Measurements from ENCODE around the gene MAD1L1. TPM values are rescaled to one million over a fixed set of nuclear protein-coding genes. Genes with fewer than 3 reads are reported as not detected.

Gene MAD1L1
- total and polyA plus RNA-seq, 7 donors = 11.7 to 17.5 (median 15.6) TPM

DNA sequence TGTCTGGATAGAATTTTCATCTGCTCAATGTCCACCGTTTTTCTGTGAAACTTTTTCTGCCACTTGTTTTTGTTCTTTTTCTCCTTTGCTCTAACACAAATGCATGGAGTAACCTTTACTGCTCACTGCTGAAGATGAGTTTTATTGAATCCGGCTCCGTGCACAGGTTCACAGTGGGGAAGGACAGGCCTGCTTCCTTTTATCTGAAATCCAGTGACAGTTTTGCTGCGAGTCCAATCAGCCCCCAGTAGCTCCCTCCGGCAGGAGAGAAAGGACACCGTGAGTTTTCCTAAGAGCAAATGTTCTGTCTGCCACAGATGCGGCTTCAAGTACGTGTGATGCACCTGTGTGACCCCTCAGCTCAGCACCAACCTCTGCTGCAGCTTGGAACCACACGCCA, 246.8 kb downstream of the MAD1L1 start:
- ATAC-seq = no peak
- intact Hi-C loops (cut with DNase I) = no loop called here
- 94 to 96% (median 95%) methylated on average over 9 of the region's 9 CpGs for WGBS, 3 donors

DNA sequence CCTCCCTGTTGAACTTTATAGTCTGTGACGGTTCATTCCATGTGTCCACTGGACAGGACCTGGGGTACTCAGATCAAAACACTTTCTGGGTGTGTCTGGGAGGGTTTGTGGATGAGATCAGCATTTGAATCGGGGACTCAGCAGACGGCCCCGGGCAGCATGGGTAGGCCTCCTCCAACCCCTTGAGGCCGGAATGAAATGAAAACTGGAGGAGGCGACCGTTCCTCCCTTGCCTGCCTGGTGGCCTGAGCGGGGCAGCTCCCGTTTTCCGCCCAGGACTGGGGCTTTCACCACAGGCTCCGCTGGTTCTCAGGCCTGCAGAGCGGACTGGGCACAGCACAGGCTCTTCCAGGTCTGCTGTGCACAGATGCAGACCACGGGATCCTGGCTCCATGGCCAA, 247.7 kb downstream of the MAD1L1 start:
- intact Hi-C loops (cut with DNase I) = no loop called here
- Histone ChIP-seq H3K9me3 (no peaks in the 10 kb centered on the region), H3K36me3 (ENCODE audit: insufficient read depth in 1 of 2, low read depth in 1 of 2) (peaks cover 0 to 2% of the 10 kb centered on the region in 2 donors), H3K27me3 (ENCODE audit: insufficient read depth in 3 of 3, low read length in 2 of 3) (no peaks in the 10 kb centered on the region), H3K4me3 (no peak overlapping the region), H3K27ac (no peak overlapping the region), H3K4me1 (no peaks in the 10 kb centered on the region)
- TF ChIP-seq CTCF (IDR thresholded peaks at IDR 0.05) = no peak
- WGBS, 3 donors = 87 to 91% (median 90%) methylated on average over 13 of the region's 13 CpGs
- peak; percentile 4 to 34 for DNase-seq
- no peak for ATAC-seq

More for the DNA sequence above, 246.8 kb downstream of the MAD1L1 start:
- Histone ChIP-seq H3K27ac (no peak overlapping the region), H3K9me3 (no peaks in the 10 kb centered on the region), H3K4me3 (no peak overlapping the region), H3K27me3 (ENCODE audit: insufficient read depth in 3 of 3, low read length in 2 of 3) (no peaks in the 10 kb centered on the region), H3K4me1 (no peaks in the 10 kb centered on the region), H3K36me3 (ENCODE audit: insufficient read depth in 1 of 2, low read depth in 1 of 2) (no peaks in the 10 kb centered on the region)
- no peak for TF ChIP-seq CTCF (IDR thresholded peaks at IDR 0.05)
- DNase-seq = no peak

DNA sequence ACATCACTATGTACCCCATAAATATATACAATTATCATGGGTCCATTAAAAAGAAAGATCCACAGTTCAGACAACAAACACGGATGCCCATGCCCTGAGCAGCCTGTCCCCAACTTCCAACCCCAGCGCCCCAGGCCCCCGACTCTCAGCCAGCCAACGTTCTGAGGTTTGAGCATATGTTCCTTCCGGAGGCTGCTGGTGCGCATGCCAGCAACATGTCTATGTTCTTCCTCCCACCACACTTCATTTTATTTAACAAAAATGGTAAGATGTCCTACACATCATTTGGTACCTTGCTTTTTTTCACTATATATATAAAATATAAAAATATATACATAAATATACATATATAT, 250.9 kb downstream of the MAD1L1 start:
- intact Hi-C loops (cut with DNase I) = no loop called here
- Histone ChIP-seq H3K4me1 (no peaks in the 10 kb centered on the region), H3K36me3 (ENCODE audit: insufficient read depth in 1 of 2, low read depth in 1 of 2) (peaks cover 0 to 7% of the 10 kb centered on the region in 2 donors), H3K4me3 (no peak overlapping the region), H3K27ac (no peak overlapping the region), H3K27me3 (ENCODE audit: insufficient read depth in 3 of 3, low read length in 2 of 3) (no peaks in the 10 kb centered on the region), H3K9me3 (no peaks in the 10 kb centered on the region)
- ATAC-seq (no peak), DNase-seq (no peak)
- 81 to 89% (median 86%) methylated on average over 6 of the region's 6 CpGs for WGBS, 3 donors
- TF ChIP-seq CTCF (IDR thresholded peaks at IDR 0.05) = no peak

- DNase-seq (peak; percentile 9 to 44), ATAC-seq (no peak)
- Histone ChIP-seq H3K27ac (no peak overlapping the region), H3K9me3 (no peaks in the 10 kb centered on the region), H3K27me3 (ENCODE audit: insufficient read depth in 3 of 3, low read length in 2 of 3) (no peaks in the 10 kb centered on the region), H3K36me3 (ENCODE audit: insufficient read depth in 1 of 2, low read depth in 1 of 2) (peaks cover 0 to 7% of the 10 kb centered on the region in 2 donors), H3K4me3 (no peak overlapping the region), H3K4me1 (no peaks in the 10 kb centered on the region)
- intact Hi-C loops (cut with DNase I) = no loop called here
- TF ChIP-seq CTCF (IDR thresholded peaks at IDR 0.05) = no peak
- 85 to 92% (median 91%) methylated on average over 19 of the region's 19 CpGs for WGBS, 3 donors
These were observed 251.4 kb downstream of the MAD1L1 start for GRCh38 chr7:1981201-1981877.
